Activated naive CD4-positive, alpha-beta T cell treated with Interleukin-2 at 50 U/mL for 16 hours (primary cell): ENCODE measurements around the gene ASCL2.

Experiments
- DNase-seq: peaks from one replicate; pipeline ENCODE4 v3.0.0-alpha.2; 2020

The ASCL2 gene

DNA sequence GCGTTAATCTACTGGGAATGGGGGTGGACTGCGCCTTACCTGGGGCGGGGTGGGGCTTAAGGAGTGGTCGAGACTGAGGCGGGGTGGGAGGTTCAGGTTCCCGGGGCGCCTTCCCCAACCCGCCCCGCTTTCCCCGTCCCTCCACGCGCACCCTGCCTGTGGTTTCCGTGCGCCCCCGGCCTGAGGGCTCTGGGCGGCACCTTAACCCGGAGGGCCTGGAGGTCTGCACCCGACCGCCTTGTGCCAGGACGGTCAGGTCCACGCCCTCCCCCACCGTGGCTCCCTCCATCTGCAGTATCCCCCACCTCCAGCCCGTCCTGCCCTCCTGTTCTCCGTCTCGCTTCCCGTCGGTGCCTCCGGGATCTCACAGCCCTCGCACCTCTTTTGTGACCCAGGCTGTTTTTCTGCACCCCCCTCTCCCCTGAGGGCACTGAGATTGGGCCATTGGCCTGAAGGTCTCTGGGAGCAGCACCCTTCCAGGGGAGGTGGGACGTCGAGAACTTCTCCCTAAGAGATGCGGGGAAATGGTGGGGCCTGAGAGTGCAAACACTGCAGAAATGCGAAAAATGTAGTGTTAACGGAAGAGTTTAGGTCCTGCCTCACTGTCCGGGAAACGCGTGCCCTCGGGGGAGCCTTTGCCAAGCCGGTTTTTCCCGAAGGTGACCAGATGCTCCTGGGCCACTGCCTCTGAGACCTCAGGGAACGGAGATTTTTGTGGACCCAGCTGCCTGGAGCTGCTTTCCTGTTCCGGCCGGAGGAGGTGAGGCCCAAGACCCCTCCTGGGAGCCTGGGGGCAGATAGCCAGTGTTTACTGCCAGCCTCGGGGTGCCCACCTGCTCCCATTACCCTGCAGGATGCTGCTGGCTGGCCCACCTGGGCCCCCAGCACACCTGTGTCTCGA lies 1.2 kb upstream of the ASCL2 start:
- DNase-seq = no peak

- peak; percentile 57 for DNase-seq
Observed at GRCh38 chr11:2271077-2271326, 614 bp upstream of the ASCL2 start.

GRCh38 chr11:2269601-2270321 lies 627 bp downstream of the ASCL2 start:
- DNase-seq = peak; percentile 49

- DNase-seq = peak; percentile 89
Observed at GRCh38 chr11:2268729-2269600, 1.4 kb downstream of the ASCL2 start.

- DNase-seq = no peak
Observed at GRCh38 chr11:2267851-2268728, 2.3 kb downstream of the ASCL2 start.

- no peak for DNase-seq
Observed at GRCh38 chr11:2267306-2267850, 3.0 kb downstream of the ASCL2 start.

- no peak for DNase-seq
Observed at GRCh38 chr11:2266586-2267305, 3.6 kb downstream of the ASCL2 start.

- DNase-seq = no peak
Observed at GRCh38 chr11:2265854-2266585, 4.4 kb downstream of the ASCL2 start.

- peak; percentile 39 for DNase-seq
Observed at GRCh38 chr11:2265396-2265795, 5.0 kb downstream of the ASCL2 start.

DNA sequence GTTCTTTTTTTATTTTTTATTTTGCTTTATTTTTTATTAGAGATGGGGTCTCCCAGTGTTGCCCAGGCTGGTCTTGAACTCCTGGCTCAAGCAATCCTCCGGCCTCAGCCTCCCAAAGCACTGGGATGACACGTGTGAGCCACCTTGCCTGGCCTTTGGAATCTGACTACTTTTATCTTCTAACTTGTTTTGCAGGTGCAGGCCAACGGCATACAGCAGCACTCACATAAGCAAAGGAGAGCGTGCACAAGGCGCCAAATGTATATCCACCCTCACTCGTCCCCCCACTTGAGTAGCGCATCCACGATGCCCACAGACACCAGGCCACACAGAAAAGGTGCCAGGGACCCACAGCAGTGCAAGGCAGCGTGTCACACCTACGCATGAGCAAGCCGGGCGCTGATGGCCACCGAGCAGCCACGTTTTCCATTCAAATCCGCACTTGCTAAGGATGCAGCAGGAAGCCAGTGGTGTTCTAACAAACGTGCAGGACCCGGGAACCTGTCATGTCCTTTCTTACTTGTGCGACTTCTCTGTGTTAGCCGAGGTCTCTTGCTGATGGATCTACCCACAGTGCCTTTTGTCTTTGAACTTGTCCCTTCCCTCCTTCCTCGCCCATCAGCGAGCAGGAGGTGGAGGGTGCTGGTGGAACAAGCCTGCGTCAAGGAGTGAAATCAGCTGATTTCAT lies 5.9 kb downstream of the ASCL2 start:
- DNase-seq = no peak

- no peak for DNase-seq
Observed at GRCh38 chr11:2263724-2264360, 6.5 kb downstream of the ASCL2 start.

DNA sequence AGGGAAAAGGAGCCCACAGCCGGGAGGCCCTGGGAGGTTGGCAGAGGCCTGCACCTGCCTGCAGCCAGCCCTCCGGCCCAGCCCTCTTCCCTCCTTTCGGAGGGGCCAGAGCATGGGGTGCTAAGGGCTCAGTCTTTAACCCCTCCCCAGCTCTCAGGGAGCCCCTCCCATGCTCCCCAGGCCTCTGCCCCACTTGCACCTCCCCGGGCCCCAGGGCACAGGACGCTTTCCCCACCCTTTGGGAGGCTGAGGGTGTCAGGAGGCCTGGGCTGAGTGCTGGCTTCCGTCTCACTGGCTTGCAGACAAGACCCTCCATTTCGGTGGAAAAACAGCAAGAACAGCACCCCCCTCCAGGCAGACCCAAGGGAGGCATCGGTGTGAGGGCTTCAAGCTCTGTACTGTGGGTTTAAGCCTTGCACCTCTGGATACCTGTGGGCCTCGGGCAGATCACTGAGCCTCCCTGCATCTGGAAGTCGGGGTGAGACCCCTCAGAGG lies 7.3 kb downstream of the ASCL2 start:
- DNase-seq = no peak

DNA sequence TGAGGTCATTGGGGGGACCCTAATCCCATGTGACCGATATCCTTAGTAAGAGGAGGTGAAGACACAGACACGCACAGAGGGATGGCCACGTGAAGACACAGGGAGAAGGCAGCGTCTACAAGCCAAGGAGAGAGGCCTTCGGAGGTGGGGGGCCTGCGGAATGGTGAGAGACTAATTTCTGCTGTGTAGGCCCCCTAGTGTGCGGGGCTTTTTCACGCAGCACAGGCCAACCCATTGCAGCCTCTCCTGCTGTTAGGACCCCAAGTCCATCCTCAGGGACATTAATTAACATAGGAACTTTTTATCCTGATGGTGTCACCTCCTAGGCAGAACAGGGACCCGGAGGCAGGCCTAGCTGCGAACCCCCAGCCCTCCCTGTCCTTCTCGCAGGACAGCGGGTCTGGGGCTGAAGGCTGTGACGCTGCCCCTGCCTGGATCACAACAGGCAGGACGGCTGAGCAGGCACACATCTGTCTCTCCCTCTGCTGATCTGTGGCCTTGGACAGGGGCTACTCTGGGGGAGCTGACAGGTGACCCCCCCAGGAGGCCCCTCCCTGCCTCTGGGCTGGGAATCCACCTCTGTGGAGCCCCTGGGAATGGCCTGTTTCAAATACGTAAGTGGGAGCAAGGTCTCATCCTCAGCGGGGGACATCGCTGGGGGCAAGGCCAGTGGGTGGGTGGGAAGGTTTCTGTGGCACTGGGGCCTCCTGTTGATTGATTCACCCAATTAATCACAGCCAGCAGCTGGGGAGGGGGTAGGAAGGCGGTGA lies 7.9 kb downstream of the ASCL2 start:
- no peak for DNase-seq

DNA sequence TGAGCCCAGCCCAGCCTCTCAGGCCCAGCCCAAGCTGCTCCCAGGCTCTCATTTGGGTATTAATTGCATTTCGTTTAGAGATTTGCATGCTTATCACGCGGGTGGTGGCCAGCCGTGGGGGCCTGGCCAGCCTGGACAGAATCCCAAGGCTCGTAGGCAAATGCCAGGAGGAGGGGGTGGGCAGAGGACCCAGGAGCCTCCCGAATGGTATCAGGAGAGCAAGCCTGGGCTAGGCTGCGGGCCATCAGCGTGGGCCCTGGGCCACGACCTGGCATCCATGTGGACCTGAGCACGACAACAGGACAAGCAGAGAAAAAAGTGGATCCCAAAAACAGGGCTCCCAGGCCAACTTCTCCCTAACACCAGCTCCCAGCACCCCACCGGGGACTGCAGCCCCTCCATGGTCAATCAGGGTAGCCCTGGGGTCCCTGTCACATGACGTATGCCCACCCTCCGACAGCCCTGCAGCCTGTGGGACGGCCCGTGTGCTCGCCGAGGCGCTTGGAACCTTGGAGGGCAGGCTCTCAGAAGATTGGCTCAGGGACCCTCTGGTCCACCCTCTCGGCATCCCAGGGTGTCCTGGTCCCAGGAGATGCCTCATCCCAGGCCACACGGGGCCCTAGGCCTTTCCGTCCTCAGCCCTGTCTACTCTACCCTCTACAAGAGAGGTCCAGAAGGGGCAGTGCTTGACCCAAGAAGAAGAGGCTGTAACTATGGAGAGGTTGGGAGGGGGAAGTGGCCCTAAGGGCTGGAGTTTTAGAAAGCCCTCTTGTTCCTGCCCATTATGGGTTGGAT lies 8.8 kb downstream of the ASCL2 start:
- DNase-seq = no peak

GRCh38 chr11:2260491-2261364 lies 9.7 kb downstream of the ASCL2 start:
- no peak for DNase-seq

- DNase-seq = no peak
Observed at GRCh38 chr11:2259897-2260451, 10.4 kb downstream of the ASCL2 start.
